Testis (tissue), 3 donors: ENCODE measurements around the gene KPNB1. TPM values are rescaled to one million over a fixed set of nuclear protein-coding genes. Genes with fewer than 3 reads are reported as not detected.

Experiments used
- DNase-seq: peaks from one replicate; pipeline ENCODE4 v3.0.0-alpha.2; 2019
- H3K27ac ChIP-seq, 2 donors: fragments of 200-600 bp; sonication (generic); one replicate each; pipeline ENCODE4 v1.5.1; 2019
- H3K27me3 ChIP-seq: fragments of 200-600 bp; sonication (generic); one replicate; pipeline ENCODE4 v1.5.1; 2019
- H3K36me3 ChIP-seq: fragments of 200-600 bp; sonication (generic); one replicate; pipeline ENCODE4 v1.5.1; 2017; ENCODE audit warnings: low read depth; ENCODE audit errors: missing control alignments
- H3K4me1 ChIP-seq: fragments of 200-600 bp; sonication (generic); one replicate; pipeline ENCODE4 v1.5.1; 2019
- H3K4me3 ChIP-seq, 2 donors: fragments of 200-600 bp; sonication (generic); one replicate each; pipeline ENCODE4 v1.5.1; 2017 to 2019
- H3K9me3 ChIP-seq: fragments of 200-600 bp; sonication (generic); one replicate; pipeline ENCODE4 v1.5.1; 2017
- CTCF ChIP-seq, 3 experiments: fragments of 450-650 bp in 2 of 3; fragments of 200-600 bp in 1 of 3; sonication (generic) in 1 of 3; IDR thresholded peaks; one replicate each; pipeline ENCODE4 v1.5.1; 2016 to 2019; ENCODE audit warnings: antibody characterized with exemption in 3 of 3, mild to moderate bottlenecking in 2 of 3, moderate library complexity in 1 of 3
- POLR2A ChIP-seq: fragments of 450-650 bp; IDR thresholded peaks from one replicate; pipeline ENCODE4 v1.6.1; 2017; ENCODE audit warnings: antibody characterized with exemption, mild to moderate bottlenecking, moderate library complexity
- WGBS, 2 donors: methylation state at CpG; one replicate each; pipeline ENCODE4 v1.1.5; 2018; 5-methylcytosine and 5-hydroxymethylcytosine counted together
- intact Hi-C: fragments of 100-400 bp; cut with DNase I; formaldehyde crosslinking; loops from one replicate; pipeline ENCODE4 v1.15.1; 2023; ENCODE audit warnings: low total_unique reads
- polyA plus RNA-seq: library from polyadenylated mRNA; stranded (reverse); fragments of 350-450 nt; fragmentation: Illumina TruSeq; extraction: RNeasy Lipid Tissue Mini Kit (QIAGEN cat#74804); gene quantifications from one replicate; pipeline ENCODE4 v1.2.3, GENCODE V29; 2014; ENCODE audit warnings: low read depth, low replicate concordance; ENCODE audit not compliant: insufficient read depth
- total RNA-seq, 2 donors: library from RNA; depleted of rRNA; stranded (reverse); fragments of >200 nt; gene quantifications; one replicate each; pipeline ENCODE4 v1.2.3, GENCODE V29; 2016

KPNB1 gene
- total and polyA plus RNA-seq, 3 donors from 2014 or later: 262 to 391 (median 299) TPM

GRCh38 chr17:47714773-47715396 is 65.2 kb downstream of the KPNB1 start:
- H3K4me3 ChIP-seq: no peak overlapping the region
- intact Hi-C loops: no loop called here
- H3K4me1 ChIP-seq: no peaks in the 10 kb centered on the region
- no peaks in the 10 kb centered on the region for H3K9me3 ChIP-seq
- 68 to 90% methylated on average over 5 to 6 of the region's 6 CpGs for WGBS, 2 donors
- TF ChIP-seq POLR2A: no peak
- no peak for TF ChIP-seq CTCF (IDR thresholded peaks at IDR 0.05)
- no peaks in the 10 kb centered on the region for H3K27me3 ChIP-seq
- H3K27ac ChIP-seq: no peak overlapping the region
- no peaks in the 10 kb centered on the region for H3K36me3 ChIP-seq
- DNase-seq: no peak

GRCh38 chr17:47715669-47716325 is 66.1 kb downstream of the KPNB1 start:
- no peak for TF ChIP-seq CTCF (IDR thresholded peaks at IDR 0.05)
- TF ChIP-seq POLR2A: no peak
- intact Hi-C loops: no loop called here
- H3K4me3 ChIP-seq: no peak overlapping the region
- H3K27ac ChIP-seq: no peak overlapping the region
- H3K9me3 ChIP-seq: no peaks in the 10 kb centered on the region
- no peaks in the 10 kb centered on the region for H3K36me3 ChIP-seq
- H3K4me1 ChIP-seq: no peaks in the 10 kb centered on the region
- DNase-seq: no peak
- 73 to 79% methylated on average over 10 of the region's 10 CpGs for WGBS, 2 donors
- no peaks in the 10 kb centered on the region for H3K27me3 ChIP-seq

- WGBS, 2 donors: 97% methylated on average over 3 of the region's 3 CpGs; no CpG with 5 or more reads in 1 of the 2 donors
- intact Hi-C loops: no loop called here
- Histone ChIP-seq H3K9me3 (no peaks in the 10 kb centered on the region), H3K36me3 (no peaks in the 10 kb centered on the region), H3K4me3 (no peak overlapping the region), H3K27ac (no peak overlapping the region), H3K4me1 (no peaks in the 10 kb centered on the region), H3K27me3 (no peaks in the 10 kb centered on the region)
- no peak for DNase-seq
- no peak for TF ChIP-seq POLR2A
- no peak for TF ChIP-seq CTCF (IDR thresholded peaks at IDR 0.05)
Measured at GRCh38 chr17:47716375-47716774, 66.7 kb downstream of the KPNB1 start.

GRCh38 chr17:47717261-47717697 is 67.6 kb downstream of the KPNB1 start:
- Histone ChIP-seq H3K36me3 (no peaks in the 10 kb centered on the region), H3K27me3 (no peaks in the 10 kb centered on the region), H3K27ac (no peak overlapping the region), H3K9me3 (no peaks in the 10 kb centered on the region), H3K4me1 (no peaks in the 10 kb centered on the region), H3K4me3 (no peak overlapping the region)
- WGBS, 2 donors: 70 to 75% methylated on average over 2 of the region's 2 CpGs
- TF ChIP-seq POLR2A (no peak), CTCF (IDR thresholded peaks at IDR 0.05) (no peak)
- DNase-seq: no peak
- intact Hi-C loops: no loop called here
